Measurements from ENCODE around the gene PGF. TPM values are rescaled to one million over a fixed set of nuclear protein-coding genes. Genes with fewer than 3 reads are reported as not detected.

PGF gene
- total RNA-seq, 1 experiment from 2014 or later, result 9.1 TPM

DNA sequence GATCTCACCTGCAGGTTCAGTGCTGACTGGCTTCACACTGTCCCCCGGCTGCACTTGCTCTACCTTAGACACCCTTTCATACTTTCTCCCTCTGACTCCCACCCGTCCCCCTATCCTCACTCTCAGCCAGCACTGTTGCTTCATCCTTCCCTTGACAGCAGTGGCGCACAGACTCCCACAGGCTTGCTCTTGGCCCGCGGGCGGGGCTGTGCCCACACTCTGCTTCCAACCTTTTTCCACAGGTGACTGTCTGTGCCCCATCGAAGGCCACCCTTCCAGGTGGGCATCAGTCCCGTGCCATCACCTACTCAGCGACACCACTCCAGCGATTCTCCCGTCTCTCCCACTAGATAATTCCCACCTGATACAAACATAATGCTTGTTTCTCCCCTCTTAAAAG, 31.3 kb downstream of the PGF start:
- intact Hi-C loops (cut with micrococcal nuclease; ENCODE audit: unreplicated experiment), result no loop called here
- no peak for DNase-seq
- no peaks in the 10 kb centered on the region for H3K36me3 Mint-ChIP-seq (ENCODE audit: insufficient read depth, unreplicated experiment)
- no peak overlapping the region for H3K4me3 Mint-ChIP-seq (ENCODE audit: unreplicated experiment)
- Histone ChIP-seq H3K27me3 (replicated peaks; ENCODE audit: control insufficient read depth, insufficient read depth, low read length) (no peaks in the 10 kb centered on the region; the same call in 1 of the 2 replicates), H3K36me3 (ENCODE audit: control insufficient read depth, insufficient read depth, low read length) (no peaks in the 10 kb centered on the region), H3K9me3 (no peaks in the 10 kb centered on the region), H3K4me3 (ENCODE audit: low read depth, low read length) (no peak overlapping the region), H3K4me1 (no peaks in the 10 kb centered on the region)
- peaks cover 6% of the 10 kb centered on the region for H3K4me1 Mint-ChIP-seq (ENCODE audit: low read depth, unreplicated experiment)
- peaks cover 5% of the 10 kb centered on the region for H3K27me3 Mint-ChIP-seq (ENCODE audit: insufficient read depth, unreplicated experiment)
- ChIA-PET POLR2A (no interaction called here), CTCF (interaction anchor here (0.5 to 1.7 kb wide), 6 partner anchors 13 to 666 kb away, joined by 3 to 18 read pairs (median 6); no protein-coding TSS in a partner anchor)
- no peak overlapping the region for H3K27ac Mint-ChIP-seq (ENCODE audit: unreplicated experiment)
- no peaks in the 10 kb centered on the region for H3K9me3 Mint-ChIP-seq (ENCODE audit: unreplicated experiment)
- BruUV-seq (replicated peaks), result no TSS peak
- TF ChIP-seq, protein P1, sequence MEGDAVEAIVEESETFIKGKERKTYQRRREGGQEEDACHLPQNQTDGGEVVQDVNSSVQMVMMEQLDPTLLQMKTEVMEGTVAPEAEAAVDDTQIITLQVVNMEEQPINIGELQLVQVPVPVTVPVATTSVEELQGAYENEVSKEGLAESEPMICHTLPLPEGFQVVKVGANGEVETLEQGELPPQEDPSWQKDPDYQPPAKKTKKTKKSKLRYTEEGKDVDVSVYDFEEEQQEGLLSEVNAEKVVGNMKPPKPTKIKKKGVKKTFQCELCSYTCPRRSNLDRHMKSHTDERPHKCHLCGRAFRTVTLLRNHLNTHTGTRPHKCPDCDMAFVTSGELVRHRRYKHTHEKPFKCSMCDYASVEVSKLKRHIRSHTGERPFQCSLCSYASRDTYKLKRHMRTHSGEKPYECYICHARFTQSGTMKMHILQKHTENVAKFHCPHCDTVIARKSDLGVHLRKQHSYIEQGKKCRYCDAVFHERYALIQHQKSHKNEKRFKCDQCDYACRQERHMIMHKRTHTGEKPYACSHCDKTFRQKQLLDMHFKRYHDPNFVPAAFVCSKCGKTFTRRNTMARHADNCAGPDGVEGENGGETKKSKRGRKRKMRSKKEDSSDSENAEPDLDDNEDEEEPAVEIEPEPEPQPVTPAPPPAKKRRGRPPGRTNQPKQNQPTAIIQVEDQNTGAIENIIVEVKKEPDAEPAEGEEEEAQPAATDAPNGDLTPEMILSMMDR (IDR thresholded peaks at IDR 0.05; ENCODE audit: insufficient read depth in 1 of 2, low read depth in 1 of 2, low read length in 1 of 2, severe bottlenecking in 1 of 2, unreplicated experiment in 1 of 2), result no peak

DNA sequence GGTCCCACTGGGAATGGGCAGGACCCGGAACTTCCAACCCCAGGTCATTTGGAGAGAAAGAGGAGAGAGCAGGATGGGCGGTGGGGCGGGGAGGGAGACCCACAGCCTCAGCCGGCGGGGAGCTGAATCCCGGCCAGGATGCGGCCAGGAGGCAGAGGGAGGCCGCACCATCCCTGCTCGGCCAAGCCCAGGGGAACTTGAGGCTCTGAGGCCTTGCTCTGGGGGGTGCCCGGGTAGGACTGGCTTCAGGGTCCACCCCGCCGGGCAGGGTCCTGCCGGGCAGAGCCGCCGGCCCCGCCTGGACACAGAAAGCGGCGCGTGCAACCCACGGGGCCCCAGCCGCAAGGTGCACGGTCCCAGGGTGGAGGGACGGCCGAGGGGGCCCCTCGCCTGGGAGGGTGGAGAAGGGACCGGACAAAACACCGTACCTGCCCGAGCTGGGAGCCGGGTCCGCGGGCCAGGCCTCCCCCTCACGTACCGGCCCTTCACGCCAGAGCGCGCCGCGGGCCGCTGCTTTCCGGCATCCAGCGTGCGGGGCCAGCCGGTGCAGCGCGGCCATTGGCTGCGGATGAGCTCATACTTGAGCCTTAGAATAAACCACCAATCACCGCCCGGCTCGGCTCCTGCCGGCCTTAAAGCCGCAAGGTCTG, 32.5 kb downstream of the PGF start, which contains the start of gene RPS6KL1:
TSS of gene RPS6KL1 (minus strand) at position 509 of the 650 bp plus-strand sequence. CDS start 1,719 bp downstream, outside the sequence.
- Mint-ChIP-seq H3K27me3 (ENCODE audit: insufficient read depth, unreplicated experiment) (peaks cover 5% of the 10 kb centered on the region), H3K4me1 (ENCODE audit: low read depth, unreplicated experiment) (peaks cover 6% of the 10 kb centered on the region), H3K9me3 (ENCODE audit: unreplicated experiment) (no peaks in the 10 kb centered on the region), H3K27ac (ENCODE audit: unreplicated experiment) (no peak within 1 kb of the TSS), H3K4me3 (ENCODE audit: unreplicated experiment) (peak within 1 kb of the TSS; percentile 84), H3K36me3 (ENCODE audit: insufficient read depth, unreplicated experiment) (no peaks in the 10 kb centered on the region)
- no TSS peak for BruUV-seq (replicated peaks)
- CTCF ChIA-PET, result interaction anchor here (0.6 to 1.8 kb wide), 18 partner anchors 11 to 557 kb away, joined by 3 to 18 read pairs (median 5); partner anchors contain the start of genes ACYP1 and ZC2HC1C
- Histone ChIP-seq H3K36me3 (ENCODE audit: control insufficient read depth, insufficient read depth, low read length) (no peaks in the 10 kb centered on the region), H3K27me3 (replicated peaks; ENCODE audit: control insufficient read depth, insufficient read depth, low read length) (no peaks in the 10 kb centered on the region; the same call in 1 of the 2 replicates), H3K9me3 (no peaks in the 10 kb centered on the region), H3K4me3 (ENCODE audit: low read depth, low read length) (peak within 1 kb of the TSS; percentile 75), H3K4me1 (no peaks in the 10 kb centered on the region)
- TF ChIP-seq, protein P1 (IDR thresholded peaks at IDR 0.05; ENCODE audit: insufficient read depth in 1 of 2, low read depth in 1 of 2, low read length in 1 of 2, severe bottlenecking in 1 of 2, unreplicated experiment in 1 of 2), result no peak
- intact Hi-C loops (cut with micrococcal nuclease; ENCODE audit: unreplicated experiment), result no loop called here
- POLR2A ChIA-PET, result interaction anchor here (0.6 to 1.1 kb wide), 7 partner anchors 17 to 508 kb away, joined by 3 to 8 read pairs (median 4); partner anchors contain the start of genes EIF2B2, PGF and ZC2HC1C
- peak; percentile 80 to 87 for DNase-seq

DNA sequence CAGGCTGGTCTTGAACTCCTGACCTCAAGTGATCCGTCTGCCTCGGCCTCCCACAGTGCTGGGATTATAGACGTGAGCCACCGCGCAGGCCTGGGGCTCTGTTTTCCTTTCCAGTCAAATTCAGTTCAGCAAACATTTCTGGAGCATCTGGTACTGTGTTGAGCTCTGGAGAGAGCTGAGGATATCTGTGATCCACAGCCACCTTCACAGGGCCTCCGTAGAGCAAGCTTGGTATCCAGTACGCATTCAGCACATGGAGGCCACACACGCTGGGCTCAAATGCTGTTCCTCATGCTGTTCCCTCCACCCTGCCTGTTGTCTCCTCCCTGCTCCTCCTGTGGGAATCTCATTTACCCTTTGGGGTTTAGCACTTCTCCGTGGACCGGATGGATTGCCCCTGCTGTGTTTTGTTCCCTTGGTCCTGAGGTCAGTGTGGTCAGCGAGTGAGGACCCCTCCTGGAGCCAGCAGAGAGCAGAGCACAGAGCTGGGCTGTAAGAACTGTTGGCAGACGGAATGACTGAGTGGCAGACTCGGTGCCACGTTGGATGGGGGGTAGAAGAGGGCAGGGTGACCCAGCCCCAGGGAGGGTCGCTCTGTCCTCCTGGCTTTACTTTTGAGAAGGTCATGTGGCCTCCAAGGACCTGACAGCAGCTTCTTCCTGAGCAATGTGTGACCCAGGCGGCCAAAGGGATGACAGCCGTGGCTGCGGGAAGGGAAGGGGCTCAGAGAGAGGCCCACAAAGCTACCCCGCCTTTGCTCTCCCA, 33.2 kb downstream of the PGF start:
- no peak for DNase-seq
- Histone ChIP-seq H3K4me1 (no peaks in the 10 kb centered on the region), H3K4me3 (ENCODE audit: low read depth, low read length) (peak overlapping the region; percentile 75), H3K9me3 (no peaks in the 10 kb centered on the region), H3K27me3 (replicated peaks; ENCODE audit: control insufficient read depth, insufficient read depth, low read length) (no peaks in the 10 kb centered on the region; the same call in 1 of the 2 replicates), H3K36me3 (ENCODE audit: control insufficient read depth, insufficient read depth, low read length) (no peaks in the 10 kb centered on the region)
- TF ChIP-seq, protein P1 (IDR thresholded peaks at IDR 0.05; ENCODE audit: insufficient read depth in 1 of 2, low read depth in 1 of 2, low read length in 1 of 2, severe bottlenecking in 1 of 2, unreplicated experiment in 1 of 2), result no peak
- Mint-ChIP-seq H3K27me3 (ENCODE audit: insufficient read depth, unreplicated experiment) (peaks cover 5% of the 10 kb centered on the region), H3K9me3 (ENCODE audit: unreplicated experiment) (no peaks in the 10 kb centered on the region), H3K4me3 (ENCODE audit: unreplicated experiment) (peak overlapping the region; percentile 84), H3K4me1 (ENCODE audit: low read depth, unreplicated experiment) (peaks cover 6% of the 10 kb centered on the region), H3K27ac (ENCODE audit: unreplicated experiment) (no peak overlapping the region), H3K36me3 (ENCODE audit: insufficient read depth, unreplicated experiment) (no peaks in the 10 kb centered on the region)
- TSS peak; percentile 51 for BruUV-seq (replicated peaks)
- intact Hi-C loops (cut with micrococcal nuclease; ENCODE audit: unreplicated experiment), result no loop called here
- ChIA-PET POLR2A (interaction anchor here (1.1 kb wide), 1 partner anchor 33 kb away, joined by 4 read pairs; the partner anchor contains the start of gene PGF), CTCF (interaction anchor here (0.7 to 1.8 kb wide), 5 partner anchors 14 to 166 kb away, joined by 3 to 18 read pairs (median 9); no protein-coding TSS in a partner anchor)
